Trophoblast cell (in vitro differentiated cells and primary cell): ENCODE results near the gene FBXO17.

ENCODE experiments used
- DNase-seq, 2 donors: peaks; one replicate each; pipeline ENCODE4 v3.0.0-alpha.2; 2016
- H2AFZ ChIP-seq: 2 replicates; pipeline ENCODE4 v1.6.1; 2013; ENCODE audit warnings: low read length, moderate library complexity, mild to moderate bottlenecking; ENCODE audit not compliant: insufficient read depth, poor library complexity
- H2AK5ac ChIP-seq: 2 replicates; pipeline ENCODE4 v1.6.1; 2013; ENCODE audit warnings: mild to moderate bottlenecking, low read length
- H2BK120ac ChIP-seq: 2 replicates; pipeline ENCODE4 v1.6.1; 2013; ENCODE audit warnings: low read length, mild to moderate bottlenecking, moderate library complexity; ENCODE audit not compliant: insufficient read depth, poor library complexity
- H2BK12ac ChIP-seq: 2 replicates; pipeline ENCODE4 v1.6.1; 2013; ENCODE audit warnings: mild to moderate bottlenecking, low read length, moderate library complexity
- H2BK5ac ChIP-seq: 2 replicates; pipeline ENCODE4 v1.6.1; 2013; ENCODE audit warnings: low read length, low read depth, moderate library complexity, mild to moderate bottlenecking; ENCODE audit not compliant: poor library complexity
- H3K14ac ChIP-seq: 2 replicates; pipeline ENCODE4 v1.6.1; 2013; ENCODE audit warnings: mild to moderate bottlenecking, low read length
- H3K18ac ChIP-seq: 2 replicates; pipeline ENCODE4 v1.6.1; 2013; ENCODE audit warnings: mild to moderate bottlenecking, low read length
- H3K23ac ChIP-seq: 2 replicates; pipeline ENCODE4 v1.6.1; 2013; ENCODE audit warnings: low read length
- H3K27ac ChIP-seq: 2 replicates; pipeline ENCODE4 v1.5.1; 2013; ENCODE audit warnings: low read depth, mild to moderate bottlenecking, inconsistent platforms, low read length, moderate library complexity
- H3K27me3 ChIP-seq: 2 replicates; pipeline ENCODE4 v1.6.1; 2013; ENCODE audit warnings: inconsistent platforms, mild to moderate bottlenecking, low read length, moderate library complexity; ENCODE audit not compliant: insufficient read depth
- H3K36me3 ChIP-seq, 2 experiments: 1 replicate in 1 of 2; 2 replicates in 1 of 2; pipeline ENCODE4 v1.6.1; 2013; ENCODE audit warnings: low read length in 2 of 2, mild to moderate bottlenecking in 2 of 2, moderate library complexity in 1 of 2; ENCODE audit not compliant: insufficient read depth in 2 of 2, control insufficient read depth in 1 of 2
- H3K4ac ChIP-seq: 2 replicates; pipeline ENCODE4 v1.6.1; 2013; ENCODE audit warnings: low read depth, mild to moderate bottlenecking, low read length, moderate library complexity
- H3K4me1 ChIP-seq, 2 experiments: 1 replicate in 1 of 2; 2 replicates in 1 of 2; pipeline ENCODE4 v1.6.1; 2013; ENCODE audit warnings: low read length in 2 of 2, mild to moderate bottlenecking in 2 of 2, moderate library complexity in 1 of 2; ENCODE audit not compliant: insufficient read depth in 2 of 2, control insufficient read depth in 1 of 2
- H3K4me2 ChIP-seq: 2 replicates; pipeline ENCODE4 v1.6.1; 2013; ENCODE audit warnings: inconsistent platforms, mild to moderate bottlenecking, low read length, moderate library complexity
- H3K4me3 ChIP-seq: 2 replicates; pipeline ENCODE4 v1.5.1; 2013; ENCODE audit warnings: mild to moderate bottlenecking, low read depth, low read length, inconsistent platforms
- H3K79me1 ChIP-seq: one replicate; pipeline ENCODE4 v1.6.1; 2013; ENCODE audit warnings: low read length
- H3K79me2 ChIP-seq: 2 replicates; pipeline ENCODE4 v1.6.1; 2013; ENCODE audit warnings: low read length, mild to moderate bottlenecking; ENCODE audit not compliant: control insufficient read depth, insufficient read depth, poor library complexity
- H3K9ac ChIP-seq: 2 replicates; pipeline ENCODE4 v1.6.1; 2013; ENCODE audit warnings: mild to moderate bottlenecking, low read length
- H3K9me3 ChIP-seq: 2 replicates; pipeline ENCODE4 v1.6.1; 2013; ENCODE audit warnings: low read depth, mild to moderate bottlenecking, control low read depth, inconsistent platforms, low read length; ENCODE audit not compliant: insufficient read depth
- H4K12ac ChIP-seq: 2 replicates; pipeline ENCODE4 v1.6.1; 2013; ENCODE audit warnings: low read depth, mild to moderate bottlenecking, low read length, moderate library complexity
- H4K8ac ChIP-seq: 2 replicates; pipeline ENCODE4 v1.6.1; 2013; ENCODE audit warnings: low read depth, mild to moderate bottlenecking, low read length, moderate library complexity
- H4K91ac ChIP-seq: one replicate; pipeline ENCODE4 v1.6.1; 2013; ENCODE audit warnings: low read depth, mild to moderate bottlenecking, low read length, moderate library complexity
- WGBS: extraction: QIAGEN DNeasy Blood & Tissue Kit; methylation state at CpG from one replicate; pipeline ENCODE4 v1.1.7; 2013; ENCODE audit warnings: missing lambda C conversion rate; ENCODE audit not compliant: insufficient read length, insufficient coverage; ENCODE audit errors: extremely low coverage; 5-methylcytosine and 5-hydroxymethylcytosine counted together

Gene FBXO17

DNA sequence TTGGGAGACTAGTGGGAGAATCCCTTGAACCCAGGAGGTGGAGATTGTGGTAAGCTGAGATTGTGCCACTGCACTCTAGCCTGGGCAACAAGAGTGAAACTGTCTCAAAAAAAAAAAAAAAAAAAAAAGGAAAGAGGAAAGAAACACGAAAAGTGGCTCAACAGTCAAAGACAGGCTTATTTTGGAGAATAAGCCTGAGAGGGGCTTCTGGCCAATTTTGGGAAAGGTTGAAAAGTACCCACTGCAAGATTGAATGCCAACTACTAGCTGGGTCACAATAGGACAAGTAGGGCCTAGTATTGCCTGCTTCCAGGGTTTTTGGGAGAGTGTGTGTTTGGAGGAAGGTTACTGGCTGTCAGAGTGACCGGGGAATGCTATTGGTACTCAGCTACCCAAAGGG, 17.2 kb downstream of the FBXO17 start:
- no peak overlapping the region for H2AK5ac ChIP-seq
- no peak overlapping the region for H4K91ac ChIP-seq
- no peak overlapping the region for H3K23ac ChIP-seq
- H4K8ac ChIP-seq: no peak overlapping the region
- H3K4me1 ChIP-seq: no peaks in the 10 kb centered on the region
- H3K27me3 ChIP-seq: no peaks in the 10 kb centered on the region
- no peak overlapping the region for H3K4ac ChIP-seq
- no peaks in the 10 kb centered on the region for H3K36me3 ChIP-seq
- H2BK120ac ChIP-seq: no peak overlapping the region
- H2BK12ac ChIP-seq: no peak overlapping the region
- no CpG with 5 or more reads among the region's 2 CpGs for WGBS
- H4K12ac ChIP-seq: no peak overlapping the region
- no peaks in the 10 kb centered on the region for H3K9me3 ChIP-seq
- H3K4me3 ChIP-seq: no peak overlapping the region
- H2BK5ac ChIP-seq: no peak overlapping the region
- H3K27ac ChIP-seq: no peak overlapping the region
- no peak overlapping the region for H3K4me2 ChIP-seq
- H3K9ac ChIP-seq: no peak overlapping the region
- DNase-seq: no peak
- no peaks in the 10 kb centered on the region for H3K79me2 ChIP-seq
- H3K79me1 ChIP-seq: no peaks in the 10 kb centered on the region
- H2AFZ ChIP-seq: no peak overlapping the region
- no peak overlapping the region for H3K14ac ChIP-seq
- H3K18ac ChIP-seq: no peak overlapping the region

DNA sequence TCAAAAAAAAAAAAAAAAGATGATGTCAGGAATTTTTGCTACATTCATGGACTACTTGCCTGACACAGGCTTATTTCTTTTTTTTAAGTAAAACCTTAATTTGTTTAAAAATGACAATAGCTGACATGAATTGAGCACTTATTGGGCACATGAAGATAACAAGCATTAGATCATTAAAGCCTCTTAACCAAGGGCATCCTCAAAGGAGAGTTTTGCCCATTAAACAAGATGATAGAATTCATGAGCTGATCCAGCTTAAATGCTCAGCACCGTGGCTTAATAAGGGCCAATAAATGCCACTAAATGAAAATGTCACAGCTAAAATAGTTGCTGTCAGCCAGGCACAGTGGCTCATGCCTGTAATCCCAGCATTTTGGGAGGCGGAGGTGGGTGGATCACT, 19.3 kb downstream of the FBXO17 start:
- Histone ChIP-seq H3K27ac (no peak overlapping the region), H3K23ac (no peak overlapping the region), H3K9ac (no peak overlapping the region), H2BK120ac (no peak overlapping the region), H3K9me3 (no peaks in the 10 kb centered on the region), H3K18ac (no peak overlapping the region), H3K4me2 (no peak overlapping the region), H4K91ac (no peak overlapping the region), H3K27me3 (no peaks in the 10 kb centered on the region), H2AK5ac (no peak overlapping the region), H3K79me1 (no peaks in the 10 kb centered on the region), H4K8ac (no peak overlapping the region), H3K14ac (no peak overlapping the region), H2AFZ (no peak overlapping the region), H2BK12ac (no peak overlapping the region), H4K12ac (no peak overlapping the region), H3K4me3 (no peak overlapping the region), H3K79me2 (no peaks in the 10 kb centered on the region), H3K4me1 (no peaks in the 10 kb centered on the region), H2BK5ac (no peak overlapping the region), H3K36me3 (no peaks in the 10 kb centered on the region), H3K4ac (no peak overlapping the region)
- no CpG with 5 or more reads among the region's 2 CpGs for WGBS
- no peak for DNase-seq

DNA sequence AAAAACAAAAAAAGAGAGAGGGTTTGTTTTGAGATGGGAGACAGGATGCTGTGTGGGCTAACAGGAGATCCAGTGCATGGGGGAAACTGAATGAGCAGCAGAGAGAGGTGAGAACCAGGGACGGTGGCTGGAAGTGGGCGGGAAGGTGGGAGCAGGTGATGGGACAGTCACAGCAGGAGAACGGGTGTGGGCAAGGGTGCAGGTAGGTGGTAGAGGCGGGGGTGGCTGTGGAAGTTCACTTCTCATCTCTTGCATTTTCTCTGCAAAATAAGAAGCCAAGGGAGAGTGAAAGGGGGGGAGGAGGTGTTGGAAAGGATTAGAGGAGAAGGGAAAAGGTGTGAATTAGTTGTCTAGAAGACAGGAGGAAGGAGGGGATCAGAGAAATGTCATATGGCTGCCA, 21.9 kb downstream of the FBXO17 start:
- Histone ChIP-seq H3K9me3 (peaks cover 2% of the 10 kb centered on the region), H2BK5ac (no peak overlapping the region), H3K18ac (no peak overlapping the region), H3K14ac (no peak overlapping the region), H3K36me3 (no peaks in the 10 kb centered on the region), H3K4ac (no peak overlapping the region), H4K8ac (no peak overlapping the region), H3K4me3 (no peak overlapping the region), H4K12ac (no peak overlapping the region), H3K79me1 (no peaks in the 10 kb centered on the region), H3K4me1 (peaks cover 0 to 5% of the 10 kb centered on the region in 2 experiments), H3K27ac (no peak overlapping the region), H2AFZ (no peak overlapping the region), H2BK120ac (no peak overlapping the region), H2BK12ac (no peak overlapping the region), H2AK5ac (no peak overlapping the region), H3K27me3 (no peaks in the 10 kb centered on the region), H3K79me2 (no peaks in the 10 kb centered on the region), H3K23ac (no peak overlapping the region), H3K4me2 (no peak overlapping the region), H3K9ac (no peak overlapping the region), H4K91ac (no peak overlapping the region)
- no peak for DNase-seq
- no CpG with 5 or more reads among the region's 4 CpGs for WGBS

DNA sequence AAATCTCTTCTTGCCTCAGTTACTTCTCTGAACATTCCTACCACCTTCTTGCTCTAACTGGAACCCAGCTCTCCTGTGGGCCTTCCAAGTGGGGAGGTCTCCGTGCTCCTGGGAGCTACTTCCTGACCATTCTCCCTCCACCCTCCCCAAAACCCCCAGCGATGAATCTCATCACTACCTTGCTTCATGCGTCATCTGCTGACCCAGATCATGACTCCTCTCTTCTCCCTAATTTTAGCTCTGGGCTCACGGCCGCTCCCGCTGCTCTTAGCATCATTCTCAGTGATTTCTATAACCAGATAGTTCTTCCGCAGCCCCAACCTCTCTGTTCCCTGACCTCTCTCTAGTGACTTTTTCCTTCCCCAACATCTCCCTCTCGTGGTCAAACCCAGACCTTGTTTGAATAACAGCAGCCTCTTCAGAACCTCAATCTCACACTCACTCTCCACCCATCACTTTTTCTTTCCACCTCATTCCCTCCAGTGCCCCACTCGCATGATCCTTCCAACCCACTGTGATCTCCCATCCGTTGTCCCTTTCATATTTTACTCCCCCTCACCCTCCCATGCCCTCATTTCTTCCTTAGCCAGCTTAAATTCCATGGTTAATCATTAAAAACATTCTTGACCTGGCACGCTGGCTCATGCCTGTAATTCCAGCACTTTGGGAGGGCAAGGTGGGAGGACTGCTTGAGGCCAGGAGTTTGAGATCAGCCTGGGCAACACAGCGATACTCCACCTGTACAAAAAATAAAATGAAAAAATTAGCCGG, 23.0 kb downstream of the FBXO17 start:
- H3K4me2 ChIP-seq: no peak overlapping the region
- H3K18ac ChIP-seq: no peak overlapping the region
- no peaks in the 10 kb centered on the region for H3K27me3 ChIP-seq
- peaks cover 0 to 5% of the 10 kb centered on the region in 2 experiments for H3K4me1 ChIP-seq
- H2BK120ac ChIP-seq: no peak overlapping the region
- H2AFZ ChIP-seq: no peak overlapping the region
- no peak overlapping the region for H2AK5ac ChIP-seq
- 100% methylated on average over 1 of the region's 13 CpGs for WGBS
- no peak overlapping the region for H3K14ac ChIP-seq
- H3K79me2 ChIP-seq: no peaks in the 10 kb centered on the region
- H3K27ac ChIP-seq: no peak overlapping the region
- H3K9me3 ChIP-seq: peaks cover 2% of the 10 kb centered on the region
- H4K91ac ChIP-seq: no peak overlapping the region
- no peak overlapping the region for H3K4ac ChIP-seq
- H2BK5ac ChIP-seq: no peak overlapping the region
- H4K8ac ChIP-seq: no peak overlapping the region
- H3K23ac ChIP-seq: no peak overlapping the region
- no peak overlapping the region for H4K12ac ChIP-seq
- no peaks in the 10 kb centered on the region for H3K79me1 ChIP-seq
- no peak overlapping the region for H3K4me3 ChIP-seq
- no peaks in the 10 kb centered on the region for H3K36me3 ChIP-seq
- no peak overlapping the region for H3K9ac ChIP-seq
- peak; percentile 41 to 73 for DNase-seq
- H2BK12ac ChIP-seq: no peak overlapping the region
